HepG2 (cell line): ENCODE data around the gene AHSP. TPM values are rescaled to one million over a fixed set of nuclear protein-coding genes. Genes with fewer than 3 reads are reported as not detected.

Experiments used
- AHDC1 ChIP-seq: sonication (generic); formaldehyde crosslinking; IDR thresholded peaks from 2 replicates; pipeline ENCODE4 v1.5.1; 2020; ENCODE audit warnings: mild to moderate bottlenecking, missing genetic modification reagents, borderline replicate concordance
- AKNA ChIP-seq: sonication (generic); formaldehyde crosslinking; IDR thresholded peaks from 2 replicates; pipeline ENCODE4 v1.4.0; 2020; ENCODE audit warnings: missing genetic modification reagents, borderline replicate concordance
- CEBPB ChIP-seq: IDR thresholded peaks from 2 replicates; pipeline ENCODE4 v1.6.1; 2011; ENCODE audit warnings: low read depth, low read length, improper control_type of control experiment, borderline replicate concordance
- ETV5 ChIP-seq: IDR thresholded peaks from 2 replicates; pipeline ENCODE4 v1.6.1; 2018; ENCODE audit warnings: missing biosample characterization, missing genetic modification reagents, inconsistent platforms, borderline replicate concordance
- FOXP1 ChIP-seq, 2 experiments: fragments of 450-650 bp in 1 of 2; IDR thresholded peaks; 2 replicates each; pipeline ENCODE4 v1.6.1; 2017 to 2018; ENCODE audit warnings: antibody characterized with exemption in 1 of 2
- HOXD1 ChIP-seq: sonication (generic); formaldehyde crosslinking; IDR thresholded peaks from 2 replicates; pipeline ENCODE4 v1.5.0; 2020; ENCODE audit warnings: missing genetic modification reagents
- SRSF9 ChIP-seq: fragments of 200-400 bp; formaldehyde crosslinking; IDR thresholded peaks from 2 replicates; pipeline ENCODE4 v1.6.1; 2018; ENCODE audit warnings: borderline replicate concordance, mild to moderate bottlenecking, low read depth, low read length; ENCODE audit not compliant: insufficient read depth, poor library complexity, severe bottlenecking
- TAF1 ChIP-seq: sonication (generic); formaldehyde crosslinking; IDR thresholded peaks from 2 replicates; pipeline ENCODE4 v1.4.0; 2020; ENCODE audit warnings: missing genetic modification reagents
- TCF12 ChIP-seq, 2 experiments: fragments of 450-650 bp in 1 of 2; sonication (generic) in 1 of 2; formaldehyde crosslinking in 1 of 2; IDR thresholded peaks; 2 replicates each; pipeline versions ENCODE4 v1.6.1 to v1.8.0; 2017 to 2022; ENCODE audit warnings: antibody characterized with exemption in 1 of 2, mild to moderate bottlenecking in 1 of 2, missing genetic modification reagents in 1 of 2, moderate library complexity in 1 of 2
- TCF7 ChIP-seq: sonication (generic); IDR thresholded peaks from 2 replicates; pipeline ENCODE4 v1.6.1; 2016; ENCODE audit warnings: antibody characterized with exemption, low read depth
- ZFP36 ChIP-seq: fragments of 150-350 bp; IDR thresholded peaks from 2 replicates; pipeline ENCODE4 v1.6.1; 2018; ENCODE audit warnings: borderline replicate concordance, low read length, low read depth; ENCODE audit not compliant: partially characterized antibody
- ZNF207 ChIP-seq: fragments of 450-650 bp; IDR thresholded peaks from 2 replicates; pipeline ENCODE4 v1.6.1; 2016; ENCODE audit warnings: antibody characterized with exemption, borderline replicate concordance
- ZNF253 ChIP-seq: sonication (generic); formaldehyde crosslinking; IDR thresholded peaks from 2 replicates; pipeline ENCODE4 v1.8.0; 2022; ENCODE audit warnings: mild to moderate bottlenecking, missing genetic modification reagents, borderline replicate concordance
- ZNF292 ChIP-seq: sonication (generic); formaldehyde crosslinking; IDR thresholded peaks from 2 replicates; pipeline ENCODE4 v1.8.1; 2022; ENCODE audit warnings: mild to moderate bottlenecking, low read depth, missing genetic modification reagents, borderline replicate concordance
- ZNF766 ChIP-seq: sonication (generic); formaldehyde crosslinking; IDR thresholded peaks from 2 replicates; pipeline ENCODE4 v1.5.0; 2020; ENCODE audit warnings: missing genetic modification reagents, borderline replicate concordance
- ZNF790 ChIP-seq: sonication (generic); formaldehyde crosslinking; IDR thresholded peaks from 2 replicates; pipeline ENCODE4 v1.8.0; 2022; ENCODE audit warnings: missing genetic modification reagents, mild to moderate bottlenecking, borderline replicate concordance
- ZNF891 ChIP-seq: sonication (generic); formaldehyde crosslinking; IDR thresholded peaks from 2 replicates; pipeline ENCODE4 v1.5.0; 2020; ENCODE audit warnings: mild to moderate bottlenecking, missing genetic modification reagents
- polyA plus RNA-seq, 8 experiments: library from polyadenylated mRNA; depleted of rRNA in 3 of 8; stranded (reverse) in 7 of 8; unstranded in 1 of 8; fragments of >200 nt; fragmentation: Illumina TruSeq in 4 of 8; extraction: Trizol in 4 of 8; gene quantifications; 2 replicates each; pipeline versions ENCODE4 v1.2.1 to v1.2.3, GENCODE V29; 2011 to 2016; ENCODE audit warnings: low read depth in 4 of 8, missing spikeins in 1 of 8, mixed read lengths in 1 of 8; ENCODE audit not compliant: insufficient read depth in 1 of 8
- total RNA-seq, 5 experiments: library from RNA; depleted of rRNA; stranded (reverse); fragments of >200 nt; fragmentation: Illumina TruSeq; extraction: Trizol; gene quantifications; 2 replicates each; pipeline ENCODE4 v1.2.3, GENCODE V29; 2016; ENCODE audit warnings: low read depth in 1 of 5

Gene AHSP
- total and polyA plus RNA-seq, 2 of the 13 experiments (the other 11 are each of a cell fraction or from before 2014, with no cell fraction given): not detected

- TF ChIP-seq AHDC1 (CRISPR knock-in tag) (no peak), ZNF292 (CRISPR knock-in tag) (peak; percentile 78; the same call in 1 of the 2 replicates), ZNF207 (no peak), ETV5 (CRISPR knock-in tag) (peak; percentile 96), CEBPB (no peak), TCF12 (IDR thresholded peaks at IDR 0.05) (no peak), TCF12 (CRISPR knock-in tag; IDR thresholded peaks at IDR 0.05) (peak; percentile 89), ZFP36 (no peak), ZNF766 (peak; percentile 95), AKNA (CRISPR knock-in tag) (no peak), FOXP1 (IDR thresholded peaks at IDR 0.05) (no peak), FOXP1 (CRISPR knock-in tag; IDR thresholded peaks at IDR 0.05) (no peak), SRSF9 (no peak), HOXD1 (peak; percentile 88; the same call in 1 of the 2 replicates), TCF7 (no peak), TAF1 (peak; percentile 98), ZNF891 (peak; percentile 94), ZNF790 (CRISPR knock-in tag) (peak; percentile 82; the same call in 1 of the 2 replicates), ZNF253 (CRISPR knock-in tag) (no peak)
Measured at GRCh38 chr16:31507929-31508705, 19.6 kb upstream of the AHSP start, which contains the start of gene RUSF1 (continued).
